Stomach (tissue), 9 donors: ENCODE data around the gene MFAP1. TPM values are rescaled to one million over a fixed set of nuclear protein-coding genes. Genes with fewer than 3 reads are reported as not detected.

Experiments
- DNase-seq, 2 donors: peaks; one replicate each; pipeline versions ENCODE4 v3.0.0 to v3.0.0-alpha.2; 2013 to 2019
- H3K27ac ChIP-seq, 5 donors: fragments of 200-600 bp in 4 of 5; sonication (generic) in 4 of 5; one replicate each; pipeline ENCODE4 v1.5.1; 2013 to 2019; ENCODE audit warnings: mild to moderate bottlenecking in 1 of 5, moderate library complexity in 1 of 5
- H3K27me3 ChIP-seq, 3 donors: fragments of 200-600 bp; sonication (generic); one replicate each; pipeline ENCODE4 v1.5.1; 2017 to 2019; ENCODE audit warnings: mixed run types in 1 of 3
- H3K36me3 ChIP-seq, 4 donors: fragments of 200-600 bp; sonication (generic); 1 replicate in 3 of 4; 2 replicates in 1 of 4; pipeline ENCODE4 v1.5.1; 2016 to 2019
- H3K4me1 ChIP-seq, 4 donors: fragments of 200-600 bp; sonication (generic); one replicate each; pipeline ENCODE4 v1.5.1; 2016 to 2019
- H3K4me3 ChIP-seq, 4 donors: fragments of 200-600 bp; sonication (generic) in 3 of 4; one replicate each; pipeline ENCODE4 v1.5.1; 2016 to 2019; ENCODE audit warnings: mild to moderate bottlenecking in 1 of 4
- H3K9me3 ChIP-seq, 4 donors: fragments of 200-600 bp; sonication (generic); one replicate each; pipeline ENCODE4 v1.5.1; 2016 to 2019
- EP300 ChIP-seq: sonication (generic); formaldehyde crosslinking; IDR thresholded peaks from one replicate; pipeline ENCODE4 v1.6.1; 2017; ENCODE audit warnings: antibody characterized with exemption
- POLR2A ChIP-seq, 4 donors: fragments of 450-650 bp; IDR thresholded peaks; one replicate each; pipeline ENCODE4 v1.6.1; 2016; ENCODE audit warnings: antibody characterized with exemption in 4 of 4, control low read depth in 2 of 4, mild to moderate bottlenecking in 1 of 4, moderate library complexity in 1 of 4
- POLR2AphosphoS5 ChIP-seq, 3 donors: sonication (generic); formaldehyde crosslinking; IDR thresholded peaks; one replicate each; pipeline ENCODE4 v1.6.1; 2016; ENCODE audit warnings: antibody characterized with exemption in 3 of 3
- WGBS, 5 donors: extraction: QIAGEN DNeasy Blood & Tissue Kit in 3 of 5; methylation state at CpG; one replicate each; pipeline versions ENCODE4 v1.1.5 to v1.1.7; 2013 to 2018; 5-methylcytosine and 5-hydroxymethylcytosine counted together
- intact Hi-C: fragments of 100-400 bp; cut with DNase I; formaldehyde crosslinking; loops from one replicate; pipeline ENCODE4 v1.15.1; 2023; ENCODE audit warnings: low total_unique reads
- polyA plus RNA-seq, 3 donors: library from polyadenylated mRNA; stranded (reverse); fragments of 200-250 nt; gene quantifications; one replicate each; pipeline ENCODE4 v1.2.3, GENCODE V29; 2013
- small RNA-seq, 4 donors: library from RNA; depleted of rRNA; stranded (forward); fragments of <200 nt; gene quantifications; one replicate each; pipeline ENCODE3, GENCODE V24; 2016
- total RNA-seq, 5 donors: library from RNA; depleted of rRNA; stranded (reverse); fragments of >200 nt; gene quantifications; one replicate each; pipeline versions ENCODE4 v1.1.0 to v1.2.3, GENCODE V29; 2014 to 2016
- TF ChIP-seq, protein P1 (sequence below), 7 experiments: fragments of 450-650 bp in 4 of 7; fragments of 200-600 bp in 3 of 7; sonication (generic) in 3 of 7; IDR thresholded peaks; one replicate each; pipeline ENCODE4 v1.5.1; 2016 to 2019; ENCODE audit warnings: antibody characterized with exemption in 7 of 7, control low read depth in 2 of 7, mild to moderate bottlenecking in 1 of 7
- donor health status: healthy with polysubstance abuse.
- donor health status: Bipolar disorder and iron deficiency.
- donor health status: healthy.

The MFAP1 gene
- total and polyA plus RNA-seq, 8 donors, result 1.2 to 20.3 (median 13.2) TPM

DNA sequence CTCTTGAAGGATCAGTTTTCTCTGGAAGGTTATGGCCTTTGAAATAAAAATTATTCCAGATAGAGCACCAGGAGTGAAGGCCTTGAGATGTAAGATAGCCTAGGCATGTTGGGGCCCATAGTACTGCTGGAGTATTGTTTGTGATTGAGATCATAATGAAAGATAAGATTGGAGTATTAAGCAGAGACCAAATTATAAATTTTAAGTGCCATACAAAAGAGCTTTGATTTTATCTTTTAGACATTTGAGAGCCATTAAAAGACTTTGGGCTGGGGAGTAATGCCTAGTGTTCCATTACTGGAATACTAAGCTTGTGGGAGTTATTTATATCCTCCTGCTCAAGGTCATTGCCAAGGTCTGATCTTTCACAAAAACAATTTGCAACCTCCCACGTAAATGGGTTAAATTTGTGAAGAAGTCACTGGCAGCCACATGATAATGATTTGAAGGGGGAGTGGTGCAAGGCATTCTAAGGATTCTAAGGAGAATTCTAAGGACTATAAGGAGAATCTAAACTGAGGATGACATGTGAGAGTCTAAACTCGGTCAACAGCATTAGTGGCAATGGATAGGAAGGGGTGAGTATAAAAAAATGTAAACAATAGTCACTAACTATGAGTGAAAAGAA lies 60.6 kb downstream of the MFAP1 start:
- no peak for DNase-seq
- Histone ChIP-seq H3K9me3 (no peaks in the 10 kb centered on the region), H3K36me3 (peaks cover 85 to 100% (median 100%) of the 10 kb centered on the region in 4 donors), H3K4me1 (no peaks in the 10 kb centered on the region), H3K27me3 (no peaks in the 10 kb centered on the region), H3K4me3 (no peak overlapping the region), H3K27ac (no peak overlapping the region)
- intact Hi-C loops, result no loop called here
- 65 to 87% (median 69%) methylated on average over 2 of the region's 2 CpGs for WGBS, 5 donors
- TF ChIP-seq POLR2AphosphoS5 (IDR thresholded peaks at IDR 0.05), result no peak
- TF ChIP-seq, protein P1, sequence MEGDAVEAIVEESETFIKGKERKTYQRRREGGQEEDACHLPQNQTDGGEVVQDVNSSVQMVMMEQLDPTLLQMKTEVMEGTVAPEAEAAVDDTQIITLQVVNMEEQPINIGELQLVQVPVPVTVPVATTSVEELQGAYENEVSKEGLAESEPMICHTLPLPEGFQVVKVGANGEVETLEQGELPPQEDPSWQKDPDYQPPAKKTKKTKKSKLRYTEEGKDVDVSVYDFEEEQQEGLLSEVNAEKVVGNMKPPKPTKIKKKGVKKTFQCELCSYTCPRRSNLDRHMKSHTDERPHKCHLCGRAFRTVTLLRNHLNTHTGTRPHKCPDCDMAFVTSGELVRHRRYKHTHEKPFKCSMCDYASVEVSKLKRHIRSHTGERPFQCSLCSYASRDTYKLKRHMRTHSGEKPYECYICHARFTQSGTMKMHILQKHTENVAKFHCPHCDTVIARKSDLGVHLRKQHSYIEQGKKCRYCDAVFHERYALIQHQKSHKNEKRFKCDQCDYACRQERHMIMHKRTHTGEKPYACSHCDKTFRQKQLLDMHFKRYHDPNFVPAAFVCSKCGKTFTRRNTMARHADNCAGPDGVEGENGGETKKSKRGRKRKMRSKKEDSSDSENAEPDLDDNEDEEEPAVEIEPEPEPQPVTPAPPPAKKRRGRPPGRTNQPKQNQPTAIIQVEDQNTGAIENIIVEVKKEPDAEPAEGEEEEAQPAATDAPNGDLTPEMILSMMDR (IDR thresholded peaks at IDR 0.05), result no peak

DNA sequence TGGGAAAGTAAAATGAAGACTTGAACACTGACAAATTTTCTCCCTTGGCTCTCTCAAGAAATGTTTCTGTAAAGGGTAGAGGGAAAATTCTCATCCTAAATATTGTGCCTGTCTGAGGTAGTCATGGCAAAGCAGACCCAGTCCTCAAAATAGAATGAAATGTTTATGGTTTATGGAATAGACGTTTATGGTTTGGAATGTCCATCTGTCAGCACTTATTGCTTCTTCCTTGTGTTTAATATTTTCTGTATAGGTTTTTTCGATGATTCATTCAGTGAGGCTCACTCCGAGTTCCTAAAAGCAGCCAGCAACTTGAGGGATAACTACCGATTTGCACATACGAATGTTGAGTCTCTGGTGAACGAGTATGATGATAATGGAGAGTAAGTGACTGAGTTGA lies 61.7 kb downstream of the MFAP1 start:
- H3K36me3 ChIP-seq, result peaks cover 84 to 100% (median 100%) of the 10 kb centered on the region in 4 donors
- no peak overlapping the region for H3K27ac ChIP-seq
- 64 to 85% (median 73%) methylated on average over 6 of the region's 6 CpGs for WGBS, 5 donors
- no peaks in the 10 kb centered on the region for H3K9me3 ChIP-seq
- H3K4me1 ChIP-seq, result no peaks in the 10 kb centered on the region
- no peaks in the 10 kb centered on the region for H3K27me3 ChIP-seq
- no peak for DNase-seq
- H3K4me3 ChIP-seq, result no peak overlapping the region
- TF ChIP-seq, protein P1 (IDR thresholded peaks at IDR 0.05), result no peak
- TF ChIP-seq POLR2A (IDR thresholded peaks at IDR 0.05), result no peak
- TF ChIP-seq EP300, result no peak
- no peak for TF ChIP-seq POLR2AphosphoS5 (IDR thresholded peaks at IDR 0.05)
- intact Hi-C loops, result no loop called here

Small RNA genes lying within 50 kb of the gene (small RNA-seq; reads per million reads assigned to genes)
- gene MIR1282 (0 reads per million in 4 donors), gene RF00019 (0 reads per million in 4 donors)

Other genes starting within 250 kb of the MFAP1 start
- gene PPIP5K1, start 234.5 kb downstream of the MFAP1 start, total RNA-seq, result 100 to 1,000 TPM in 1 of 5 donors, 10 to 100 TPM in 4; 34.1 to 160 (median 69.2) TPM
- gene PPIP5K1, start 234.5 kb downstream of the MFAP1 start, polyA plus RNA-seq, result 1 to 10 TPM; 4.0 to 8.4 (median 5.0) TPM
- 100 to 1,000 TPM in 1 of 5 donors, 10 to 100 TPM in 4; 14.0 to 118 (median 54.8) TPM for gene CKMT1B, start 230.7 kb downstream of the MFAP1 start, total RNA-seq
- gene CKMT1B, start 230.7 kb downstream of the MFAP1 start, polyA plus RNA-seq, result 10 to 100 TPM; 17.2 to 41.1 (median 27.2) TPM
- gene STRC, start 205.9 kb downstream of the MFAP1 start, total RNA-seq, result 1 to 10 TPM in 3 of 5 donors, under 1 TPM in 1, not detected in 1; 0.58 to 5.8 (median 3.1) TPM
- gene STRC, start 205.9 kb downstream of the MFAP1 start, polyA plus RNA-seq, result under 1 TPM; 0.25 to 0.78 (median 0.31) TPM
- gene CATSPER2, start 175.8 kb downstream of the MFAP1 start, total RNA-seq, result 1 to 10 TPM in 4 of 5 donors, under 1 TPM in 1; 0.45 to 7.8 (median 3.5) TPM
- gene CATSPER2, start 175.8 kb downstream of the MFAP1 start, polyA plus RNA-seq, result 1 to 10 TPM; 1.1 to 4.5 (median 2.5) TPM
- 100 to 1,000 TPM in 2 of 5 donors, 10 to 100 TPM in 1, 1 to 10 TPM in 1, under 1 TPM in 1; 0.89 to 142 (median 50.6) TPM for gene CKMT1A, start 130.8 kb downstream of the MFAP1 start, total RNA-seq
- gene CKMT1A, start 130.8 kb downstream of the MFAP1 start, polyA plus RNA-seq, result 10 to 100 TPM; 18.7 to 32.5 (median 25.7) TPM
- gene PDIA3, start 78.3 kb downstream of the MFAP1 start, total RNA-seq, result 100 to 1,000 TPM in 2 of 5 donors, 10 to 100 TPM in 3; 16.3 to 227 (median 66.6) TPM
- 100 to 1,000 TPM in 2 of 3 donors, 10 to 100 TPM in 1; 34.7 to 168 (median 112) TPM for gene PDIA3, start 78.3 kb downstream of the MFAP1 start, polyA plus RNA-seq
- gene ELL3, start 47.7 kb downstream of the MFAP1 start, total RNA-seq, result 100 to 1,000 TPM in 1 of 5 donors, 10 to 100 TPM in 3, 1 to 10 TPM in 1; 8.1 to 131 (median 45.4) TPM
- gene ELL3, start 47.7 kb downstream of the MFAP1 start, polyA plus RNA-seq, result 10 to 100 TPM in 1 of 3 donors, 1 to 10 TPM in 2; 4.0 to 14.2 (median 5.6) TPM
- gene SERF2, start 32.4 kb downstream of the MFAP1 start, total RNA-seq, result 1,000 to 10,000 TPM in 1 of 5 donors, 100 to 1,000 TPM in 4; 276 to 1,195 (median 526) TPM
- gene SERF2, start 32.4 kb downstream of the MFAP1 start, polyA plus RNA-seq, result 1,000 to 10,000 TPM; 2,001 to 3,403 (median 2,340) TPM
- not detected for gene SERINC4, start 24.5 kb downstream of the MFAP1 start, total RNA-seq
- under 1 TPM in 2 of 3 donors, not detected in 1; 0.37 to 0.55 TPM for gene SERINC4, start 24.5 kb downstream of the MFAP1 start, polyA plus RNA-seq
- gene HYPK, start 24.1 kb downstream of the MFAP1 start, total RNA-seq, result 10 to 100 TPM in 4 of 5 donors, 1 to 10 TPM in 1; 1.8 to 61.6 (median 24.1) TPM
- 10 to 100 TPM in 2 of 3 donors, 1 to 10 TPM in 1; 5.3 to 56.4 (median 12.9) TPM for gene HYPK, start 24.1 kb downstream of the MFAP1 start, polyA plus RNA-seq
- 10 to 100 TPM in 1 of 5 donors, 1 to 10 TPM in 4; 1.2 to 14.5 (median 4.0) TPM for gene WDR76, start 2.3 kb upstream of the MFAP1 start, total RNA-seq
- 1 to 10 TPM; 3.2 to 4.0 (median 3.6) TPM for gene WDR76, start 2.3 kb upstream of the MFAP1 start, polyA plus RNA-seq